ENCODE results near the gene STPG4.

DNA sequence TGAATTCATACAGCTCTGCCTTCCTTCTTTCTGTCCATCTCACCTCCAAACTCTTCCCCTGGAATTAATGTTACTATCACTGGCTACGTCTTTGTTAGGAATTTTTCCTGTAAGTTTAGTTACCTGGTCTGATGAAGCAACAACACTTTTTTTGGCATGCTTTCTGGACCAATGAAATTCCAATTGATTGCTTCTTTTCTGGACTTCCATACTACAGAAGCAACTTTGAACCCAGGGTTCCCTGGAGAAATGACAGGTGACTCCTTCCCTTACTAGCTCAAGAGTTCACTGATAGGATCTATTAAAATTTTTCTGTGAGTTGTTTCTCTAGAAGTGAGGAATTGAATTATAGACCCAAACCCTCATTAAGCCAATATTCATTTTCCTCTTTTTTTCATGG is 41.4 kb upstream of the STPG4 start:
- TF ChIP-seq EP300 (IDR thresholded peaks at IDR 0.05): no peak
- TF ChIP-seq, protein P1, sequence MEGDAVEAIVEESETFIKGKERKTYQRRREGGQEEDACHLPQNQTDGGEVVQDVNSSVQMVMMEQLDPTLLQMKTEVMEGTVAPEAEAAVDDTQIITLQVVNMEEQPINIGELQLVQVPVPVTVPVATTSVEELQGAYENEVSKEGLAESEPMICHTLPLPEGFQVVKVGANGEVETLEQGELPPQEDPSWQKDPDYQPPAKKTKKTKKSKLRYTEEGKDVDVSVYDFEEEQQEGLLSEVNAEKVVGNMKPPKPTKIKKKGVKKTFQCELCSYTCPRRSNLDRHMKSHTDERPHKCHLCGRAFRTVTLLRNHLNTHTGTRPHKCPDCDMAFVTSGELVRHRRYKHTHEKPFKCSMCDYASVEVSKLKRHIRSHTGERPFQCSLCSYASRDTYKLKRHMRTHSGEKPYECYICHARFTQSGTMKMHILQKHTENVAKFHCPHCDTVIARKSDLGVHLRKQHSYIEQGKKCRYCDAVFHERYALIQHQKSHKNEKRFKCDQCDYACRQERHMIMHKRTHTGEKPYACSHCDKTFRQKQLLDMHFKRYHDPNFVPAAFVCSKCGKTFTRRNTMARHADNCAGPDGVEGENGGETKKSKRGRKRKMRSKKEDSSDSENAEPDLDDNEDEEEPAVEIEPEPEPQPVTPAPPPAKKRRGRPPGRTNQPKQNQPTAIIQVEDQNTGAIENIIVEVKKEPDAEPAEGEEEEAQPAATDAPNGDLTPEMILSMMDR (IDR thresholded peaks at IDR 0.05): no peak
- no peak for TF ChIP-seq POLR2A (IDR thresholded peaks at IDR 0.05)

All from upper lobe of left lung (tissue), 4 donors.